GF-D8 (cell line): ENCODE measurements around the gene PRKD1.
"Not testable (repeated sequence)": the region's sequence is repeated elsewhere in the genome, so short reads cannot be mapped to it uniquely, and the experiment has no call there.

Experiments
- DNase-seq: peaks from one replicate; lab custom pipeline; 2025; lab: John Stamatoyannopoulos, UW

PRKD1 gene

DNA sequence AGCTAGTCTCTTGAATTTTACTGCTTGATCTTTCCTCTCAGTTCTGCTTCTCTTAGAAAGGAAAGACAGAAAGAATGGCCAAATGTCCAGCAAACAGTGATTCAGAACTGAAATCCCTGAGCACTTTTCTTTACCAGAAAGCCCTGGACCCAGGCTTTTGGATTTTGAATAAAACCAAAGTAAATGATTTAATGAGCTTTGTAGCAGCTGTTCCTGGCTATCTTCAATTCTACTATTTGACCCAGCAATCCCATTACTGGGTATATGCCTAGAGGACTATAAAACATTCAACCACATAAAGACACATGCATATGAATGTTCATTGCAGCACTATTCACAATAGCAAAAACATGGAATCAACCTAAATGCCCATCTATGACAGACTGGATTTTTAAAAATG, 187.2 kb downstream of the PRKD1 start:
- no peak for DNase-seq

DNA sequence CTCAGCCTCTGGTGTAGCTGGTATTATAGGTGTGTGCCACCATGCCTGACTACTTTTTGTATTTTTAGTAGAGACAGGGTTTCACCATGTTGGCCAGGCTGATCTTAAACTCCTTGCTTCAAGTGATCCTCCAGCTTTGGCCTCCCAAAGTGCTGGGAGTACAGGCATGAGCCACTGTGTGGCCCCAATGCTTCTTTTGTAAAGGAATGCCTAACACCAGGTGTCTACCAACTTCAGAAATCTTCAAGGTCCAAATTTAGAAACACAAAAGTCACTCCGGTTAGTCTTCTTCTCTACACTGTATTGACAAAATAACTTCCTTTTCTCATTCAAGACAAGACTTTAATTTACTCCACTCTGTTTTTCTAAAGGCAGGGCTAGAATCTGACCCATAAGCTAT, 188.7 kb downstream of the PRKD1 start:
- no peak for DNase-seq

GRCh38 chr14:29738056-29738455, 189.6 kb downstream of the PRKD1 start:
- no peak for DNase-seq

- DNase-seq, result no peak
Measured at GRCh38 chr14:29735459-29735858, 192.2 kb downstream of the PRKD1 start.

DNA sequence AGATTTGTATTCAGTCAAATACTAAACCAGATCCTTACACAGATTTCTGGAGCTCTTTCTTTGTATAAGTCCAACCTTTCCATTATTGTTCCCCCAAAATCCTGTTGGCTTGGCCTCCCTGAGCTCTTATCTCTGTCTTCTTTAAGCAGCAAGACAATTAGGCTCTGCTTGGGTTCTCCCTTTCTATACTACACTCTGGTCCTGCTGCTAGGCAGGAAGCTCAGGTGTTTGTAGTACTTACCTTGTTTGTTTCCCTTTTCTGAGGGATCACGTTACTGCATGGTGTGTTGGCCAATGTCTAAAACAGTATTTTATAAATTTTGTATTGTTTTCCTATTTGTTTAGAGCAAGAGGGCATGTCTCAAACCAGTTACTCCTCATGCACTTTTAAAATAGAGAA, 192.9 kb downstream of the PRKD1 start:
- no peak for DNase-seq

DNA sequence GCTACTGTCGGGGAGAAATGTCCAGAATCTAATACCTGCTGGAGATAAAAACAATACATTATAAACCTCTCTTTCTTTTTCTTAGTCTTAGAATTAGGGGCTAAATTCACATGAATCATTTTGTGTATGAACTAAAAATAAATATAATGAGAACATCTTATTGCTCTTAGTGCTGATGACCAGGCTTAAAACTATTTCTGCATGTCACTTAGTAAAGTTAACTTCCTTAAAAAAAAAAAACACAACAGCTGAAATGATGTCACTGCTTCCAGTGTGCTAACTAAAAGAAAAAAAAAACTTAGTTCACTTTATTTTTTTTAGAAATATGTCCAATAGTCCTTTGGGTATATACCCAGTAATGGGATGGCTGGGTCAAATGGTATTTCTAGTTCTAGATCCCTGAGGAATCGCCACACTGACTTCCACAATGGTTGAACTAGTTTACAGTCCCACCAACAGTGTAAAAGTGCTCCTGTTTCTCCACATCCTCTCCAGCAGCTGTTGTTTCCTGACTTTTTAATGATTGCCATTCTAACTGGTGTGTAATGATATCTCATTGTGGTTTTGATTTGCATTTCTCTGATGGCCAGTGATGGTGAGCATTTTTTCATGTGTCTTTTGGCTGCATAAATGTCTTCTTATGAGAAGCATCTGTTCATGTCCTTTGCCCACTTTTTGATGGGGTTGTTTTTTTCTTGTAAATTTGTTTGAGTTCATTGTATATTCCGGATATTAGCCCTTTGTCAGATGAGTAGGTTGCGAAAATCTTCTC, 200.9 kb downstream of the PRKD1 start:
- DNase-seq, result not testable (repeated sequence)

DNA sequence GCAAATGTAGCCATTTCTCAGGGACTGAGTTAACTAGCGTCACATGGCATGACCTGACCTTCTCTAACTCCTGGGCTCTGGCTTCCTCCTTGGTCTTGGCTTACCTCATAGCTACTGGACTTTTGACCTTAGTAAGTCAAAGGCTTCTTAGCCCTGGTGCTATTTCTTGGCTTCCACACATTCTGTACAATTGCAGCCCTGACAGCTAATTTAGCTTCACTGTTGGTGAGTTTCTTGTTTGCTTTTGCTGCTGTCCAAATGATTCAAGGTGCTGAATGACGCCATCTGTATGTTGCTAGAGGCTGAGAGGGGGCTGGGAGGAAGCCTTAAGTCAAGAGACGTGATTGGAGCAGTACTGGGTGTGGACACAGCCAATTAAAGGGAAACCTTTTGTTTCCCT, 202.7 kb downstream of the PRKD1 start:
- no peak for DNase-seq

DNA sequence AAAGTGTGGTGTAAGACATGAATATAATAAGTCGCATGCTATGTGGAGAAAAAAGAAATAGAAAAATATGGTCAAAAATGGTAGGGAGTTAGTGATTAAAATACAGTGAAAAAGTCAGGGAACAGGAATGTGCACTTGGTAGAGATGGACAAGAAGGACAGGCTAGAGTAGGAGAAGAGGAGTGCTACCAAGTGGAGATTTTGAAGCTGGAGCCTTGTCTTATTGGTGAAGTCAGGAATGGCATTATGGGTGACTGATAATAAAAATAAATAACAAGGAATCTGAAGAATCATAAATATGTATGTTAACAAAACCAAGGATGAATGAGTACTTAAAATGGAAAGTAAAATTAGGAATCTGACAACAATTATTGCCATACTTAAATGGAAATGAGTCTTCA, 204.8 kb downstream of the PRKD1 start:
- no peak for DNase-seq

DNA sequence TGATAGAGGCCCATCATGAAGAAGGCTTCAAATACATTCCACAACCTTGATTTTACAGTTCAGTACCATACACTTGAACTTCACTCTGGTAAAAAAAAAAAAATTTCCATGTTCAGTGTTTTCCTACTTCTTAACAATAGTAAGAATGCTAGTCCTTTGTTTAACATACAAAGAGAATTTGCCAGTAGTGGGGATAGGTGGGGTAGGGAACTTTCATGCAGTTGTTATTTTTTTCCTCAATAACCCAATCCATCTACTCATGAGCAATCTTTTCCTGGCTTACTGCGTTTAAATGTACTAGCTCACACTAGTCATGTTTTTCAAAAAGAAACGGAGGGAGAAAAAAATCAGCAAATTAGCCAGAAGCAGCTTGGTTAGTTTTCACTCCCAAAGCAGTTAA, 206.1 kb downstream of the PRKD1 start:
- no peak for DNase-seq

DNA sequence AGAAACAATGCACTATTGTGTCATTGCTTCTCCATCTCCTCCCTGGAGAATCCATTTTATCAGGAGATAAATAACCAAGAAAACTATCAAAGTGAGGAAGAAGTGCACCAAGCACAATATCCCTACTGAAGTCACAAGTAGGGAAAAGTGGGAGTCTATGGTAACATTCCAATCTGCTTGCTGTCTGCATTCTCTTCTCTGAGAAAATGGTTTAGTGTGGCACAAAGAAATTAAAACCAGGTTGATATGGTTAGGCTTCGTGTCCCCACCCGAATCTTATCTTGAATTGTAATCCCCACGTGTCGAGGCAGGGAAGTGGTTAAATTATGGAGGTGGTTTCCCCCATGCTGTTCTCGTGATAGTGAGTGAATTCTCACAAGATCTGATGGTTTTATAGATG, 209.7 kb downstream of the PRKD1 start:
- no peak for DNase-seq

DNA sequence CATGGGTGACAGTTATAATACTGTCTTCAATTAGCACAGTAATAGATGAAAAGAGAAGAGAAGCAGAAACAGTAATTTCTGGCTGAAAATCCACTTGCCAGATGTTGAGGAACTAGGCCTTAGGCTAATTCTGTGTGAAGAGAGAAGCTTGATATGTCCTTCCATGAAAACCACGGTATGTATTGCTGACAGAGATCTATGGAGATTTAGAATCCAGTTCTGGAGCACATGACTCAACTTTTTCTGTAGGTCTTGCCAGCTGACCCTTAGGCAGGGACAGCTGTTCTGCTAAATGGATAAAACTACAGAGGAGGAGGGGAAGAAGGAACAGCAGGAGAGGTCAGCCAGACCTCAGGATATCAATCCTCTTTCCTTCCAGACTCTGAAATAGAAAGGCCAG, 211.5 kb downstream of the PRKD1 start:
- DNase-seq, result no peak

- no peak for DNase-seq
Measured at GRCh38 chr14:29712601-29713000, 215.0 kb downstream of the PRKD1 start.

DNA sequence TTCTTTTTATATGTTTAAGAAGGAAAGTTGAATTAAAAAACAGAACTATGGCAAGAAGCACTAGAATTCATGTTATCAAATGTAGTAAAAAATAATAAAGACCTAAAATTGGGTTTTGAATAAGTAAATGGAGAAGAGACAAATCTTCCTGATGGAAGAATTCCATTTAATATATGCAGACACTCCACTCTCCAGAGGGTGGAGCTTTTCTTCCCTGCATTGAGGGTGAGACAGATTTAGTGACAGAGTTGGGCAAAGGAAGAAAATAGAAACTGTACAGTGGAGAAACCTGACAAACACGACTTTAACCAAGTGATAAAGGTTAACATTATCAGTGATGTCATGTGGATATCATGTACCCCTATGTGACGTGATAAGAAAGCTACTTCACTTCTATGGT, 217.6 kb downstream of the PRKD1 start:
- DNase-seq, result no peak

DNA sequence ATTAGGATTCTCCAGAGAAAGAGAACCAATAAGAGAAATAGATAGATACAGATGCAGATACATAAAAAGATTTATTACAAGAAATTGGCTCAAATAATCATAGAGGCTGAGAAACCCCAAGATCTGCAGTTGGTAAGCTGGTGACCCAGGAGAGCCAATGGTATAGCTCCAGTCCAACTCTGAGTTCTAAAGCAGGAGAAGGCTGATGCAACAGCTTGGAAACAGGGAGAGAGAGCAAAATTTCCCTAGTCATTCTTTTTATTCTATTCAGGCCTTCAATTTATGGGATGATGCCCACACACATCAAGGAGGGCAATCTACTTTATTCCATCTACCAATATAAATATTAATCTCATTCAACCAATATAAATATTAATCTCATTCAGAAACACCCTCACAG, 218.2 kb downstream of the PRKD1 start:
- DNase-seq, result no peak

- DNase-seq, result no peak
Measured at GRCh38 chr14:29706700-29707099, 220.9 kb downstream of the PRKD1 start.

DNA sequence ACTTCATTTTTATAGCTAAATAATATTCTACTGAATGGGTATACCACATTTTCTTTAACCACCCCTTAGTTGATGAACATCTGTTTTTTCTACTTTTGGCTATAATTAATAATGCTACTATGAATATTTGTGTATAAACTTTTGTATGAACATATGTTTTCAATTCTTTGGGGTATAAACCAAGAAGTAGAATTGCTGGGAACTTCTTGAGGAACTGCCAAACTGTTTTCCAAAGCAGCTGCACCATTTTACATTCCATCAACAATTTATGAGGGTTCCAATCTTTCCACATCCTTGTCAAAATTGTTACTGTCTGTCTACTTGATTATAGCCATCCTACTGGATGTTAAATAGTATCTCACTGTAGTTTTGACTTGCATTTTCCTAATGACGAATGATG, 221.8 kb downstream of the PRKD1 start:
- no peak for DNase-seq

DNA sequence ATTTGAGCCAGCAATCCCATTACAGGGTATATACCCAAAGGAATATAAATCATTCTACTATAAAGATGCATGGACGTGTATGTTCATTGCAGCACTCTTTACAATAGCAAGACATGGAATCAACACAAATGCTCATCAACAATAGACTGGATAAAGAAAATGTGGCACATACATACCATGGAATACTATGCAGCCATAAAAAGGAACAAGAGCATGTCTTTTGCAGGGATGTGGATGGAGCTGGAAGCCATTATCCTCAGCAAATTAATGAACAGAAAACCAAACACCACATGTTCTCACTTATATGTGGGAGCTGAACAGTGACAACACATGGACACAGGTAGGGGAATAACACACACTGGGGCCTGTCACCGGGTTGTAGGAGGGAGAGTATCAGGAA, 238.1 kb downstream of the PRKD1 start:
- not testable (repeated sequence) for DNase-seq

DNA sequence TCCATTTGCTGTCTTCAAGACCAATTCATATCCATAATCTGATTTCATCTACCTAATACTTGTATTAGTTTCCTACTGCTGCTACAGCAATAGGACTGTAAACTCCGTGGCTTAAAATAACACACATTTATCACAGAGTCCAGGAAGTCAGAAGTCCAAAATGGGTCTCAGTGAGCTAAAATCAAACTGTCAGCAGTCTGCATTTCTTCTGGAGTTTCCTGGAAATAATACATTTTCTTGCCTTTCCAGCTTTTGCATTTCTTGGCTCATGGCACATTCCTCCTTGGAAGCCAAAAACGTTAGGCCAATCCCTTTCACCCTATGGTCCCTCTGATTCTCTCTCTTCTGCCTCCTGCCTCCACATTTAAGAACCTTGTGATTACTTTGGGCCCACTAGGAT, 239.8 kb downstream of the PRKD1 start:
- no peak for DNase-seq

DNA sequence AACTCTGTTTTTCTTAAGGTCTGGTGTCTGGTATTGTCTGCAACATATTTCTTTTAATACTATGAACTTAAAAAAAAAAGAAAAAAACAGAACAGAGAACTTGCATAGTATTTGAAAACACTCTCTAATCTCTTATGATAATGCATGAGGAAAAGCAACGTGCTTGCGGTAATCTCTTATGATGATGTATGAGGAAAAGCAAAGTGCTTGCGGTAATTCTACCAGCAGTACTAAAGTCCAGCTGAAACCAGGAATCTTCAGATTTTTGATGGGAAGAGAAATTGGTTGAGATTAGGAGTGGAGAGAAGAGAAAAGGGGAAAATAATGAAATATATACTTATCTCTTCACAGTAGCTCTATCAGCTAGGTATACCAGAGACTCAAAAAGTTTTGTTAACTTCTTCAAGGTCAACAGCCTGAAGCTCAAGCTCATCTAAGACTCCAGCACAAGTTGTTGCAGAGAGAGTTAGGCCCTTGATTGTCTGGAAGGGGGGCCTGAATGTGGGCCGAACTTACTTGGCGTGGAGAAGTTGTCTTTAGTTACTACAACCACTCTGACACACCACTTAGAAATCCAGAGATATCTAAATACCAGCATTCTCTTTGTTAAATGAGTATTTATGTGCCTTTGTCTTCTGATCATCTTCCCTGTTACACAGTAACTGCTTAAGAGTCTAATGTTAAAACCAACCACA, 240.4 kb downstream of the PRKD1 start:
- DNase-seq, result no peak

- DNase-seq, result no peak
Measured at GRCh38 chr14:29684926-29685325, 242.7 kb downstream of the PRKD1 start.

DNA sequence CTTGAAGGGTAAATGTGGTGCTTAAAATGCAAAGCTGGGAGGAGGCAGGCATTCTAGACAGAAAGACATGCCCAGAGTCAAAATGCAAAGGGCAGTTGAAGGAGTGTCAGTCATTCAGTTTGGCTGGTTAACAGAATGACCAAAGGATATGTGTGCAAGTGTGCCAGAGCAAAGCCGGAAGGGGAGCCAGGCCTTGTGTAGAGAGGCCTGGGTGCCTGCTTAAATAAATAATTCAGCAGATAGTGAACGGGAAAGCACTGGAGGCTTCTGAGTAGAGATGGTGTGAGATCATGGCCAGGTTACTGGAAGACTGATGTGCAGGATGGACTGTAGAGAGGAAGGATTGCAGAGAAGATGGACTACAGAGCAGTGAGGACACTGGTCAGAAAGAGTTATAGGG, 244.9 kb downstream of the PRKD1 start:
- DNase-seq, result no peak

GRCh38 chr14:29681316-29681715, 246.3 kb downstream of the PRKD1 start:
- no peak for DNase-seq

DNA sequence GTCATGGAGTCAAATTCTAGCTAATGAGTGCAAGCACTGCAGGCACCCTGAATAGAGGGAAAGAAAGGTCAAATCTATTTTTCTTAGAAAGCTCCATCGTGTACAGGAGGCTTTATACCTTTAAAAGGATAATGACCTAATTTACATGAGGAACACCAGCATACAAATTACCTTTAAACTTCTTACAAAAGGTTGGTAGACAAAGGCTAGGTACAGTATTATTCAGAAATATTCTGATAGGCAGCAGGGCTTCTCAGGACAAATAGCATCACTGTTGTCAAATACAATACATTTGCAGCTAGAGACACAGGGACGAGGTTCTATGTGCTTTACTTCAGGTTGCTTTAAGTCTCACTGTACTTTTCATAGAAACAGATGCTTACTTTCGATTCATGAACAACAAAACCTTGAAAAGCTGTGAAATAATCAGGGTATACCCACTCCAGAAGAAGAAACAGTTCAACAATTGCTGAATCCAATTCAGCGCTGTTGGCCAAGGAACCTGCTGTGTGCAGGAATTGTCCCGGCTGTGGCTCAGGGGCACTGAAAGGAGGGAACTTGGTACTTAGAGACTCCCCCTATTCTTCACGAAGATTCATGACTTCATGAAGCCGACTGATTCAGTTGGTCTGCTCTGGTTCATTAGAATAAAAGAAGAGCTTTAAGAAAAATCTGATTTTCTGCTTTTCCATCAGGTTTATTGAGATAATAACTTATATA, 252.9 kb downstream of the PRKD1 start:
- DNase-seq, result no peak
